GM18873 (cell line): Measurements from ENCODE around the gene FYB2.

Experiments used
- ATAC-seq: cut with Tn5 transposase; IDR thresholded peaks from one replicate; pipeline ENCODE4 v1.9.1; 2021; ENCODE audit warnings: mild to moderate bottlenecking, moderate library complexity, moderate number of reproducible peaks; ENCODE audit not compliant: unreplicated experiment, low FRiP score

The FYB2 gene, protein sequence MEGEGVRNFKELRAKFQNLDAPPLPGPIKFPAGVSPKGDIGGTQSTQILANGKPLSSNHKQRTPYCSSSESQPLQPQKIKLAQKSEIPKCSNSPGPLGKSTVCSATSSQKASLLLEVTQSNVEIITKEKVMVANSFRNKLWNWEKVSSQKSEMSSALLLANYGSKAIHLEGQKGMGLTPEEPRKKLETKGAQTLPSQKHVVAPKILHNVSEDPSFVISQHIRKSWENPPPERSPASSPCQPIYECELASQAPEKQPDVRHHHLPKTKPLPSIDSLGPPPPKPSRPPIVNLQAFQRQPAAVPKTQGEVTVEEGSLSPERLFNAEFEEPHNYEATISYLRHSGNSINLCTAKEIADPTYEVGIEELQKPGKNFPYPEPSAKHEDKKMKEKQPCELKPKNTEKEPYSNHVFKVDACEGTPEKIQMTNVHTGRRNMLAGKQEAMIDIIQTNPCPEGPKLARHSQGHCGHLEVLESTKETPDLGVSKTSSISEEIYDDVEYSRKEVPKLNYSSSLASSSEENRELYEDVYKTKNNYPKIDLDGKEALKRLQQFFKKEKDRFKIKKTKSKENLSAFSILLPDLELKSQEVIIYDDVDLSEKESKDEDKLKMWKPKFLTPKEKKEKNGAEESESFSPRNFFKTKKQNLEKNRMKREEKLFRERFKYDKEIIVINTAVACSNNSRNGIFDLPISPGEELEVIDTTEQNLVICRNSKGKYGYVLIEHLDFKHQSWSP

DNA sequence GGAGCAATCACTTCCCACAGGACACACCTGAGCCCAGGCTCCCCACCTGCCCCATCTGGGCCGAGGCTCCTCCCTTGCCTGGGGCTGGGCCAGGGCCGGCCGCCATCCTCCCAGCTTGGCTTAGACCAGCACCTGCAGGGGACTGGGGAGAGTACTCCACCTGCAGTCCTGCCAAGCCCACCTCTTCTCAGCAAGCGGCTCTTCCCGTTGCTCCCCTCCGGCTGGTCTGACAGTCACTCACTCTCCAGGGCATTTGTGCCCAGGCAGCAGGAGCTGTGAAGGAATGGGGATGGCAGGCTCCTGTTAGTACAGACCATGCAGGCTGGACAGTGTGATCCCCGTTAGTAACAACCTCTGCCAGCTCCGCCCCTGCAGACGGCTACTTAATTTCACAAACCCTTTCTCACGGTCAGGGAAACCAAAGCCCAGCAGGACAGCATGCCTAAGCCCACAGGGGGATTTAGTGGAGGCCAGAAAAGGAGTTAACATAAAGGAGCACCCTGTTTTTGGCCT is at the start of gene FYB2:
Gene FYB2 (minus strand): TSS at position 18 of the 513 bp plus-strand sequence. CDS start 114 bp downstream, outside the sequence.
- ATAC-seq = no peak

GRCh38 chr1:56868761-56869160 is 49.6 kb upstream of the FYB2 start:
- ATAC-seq = no peak

DNA sequence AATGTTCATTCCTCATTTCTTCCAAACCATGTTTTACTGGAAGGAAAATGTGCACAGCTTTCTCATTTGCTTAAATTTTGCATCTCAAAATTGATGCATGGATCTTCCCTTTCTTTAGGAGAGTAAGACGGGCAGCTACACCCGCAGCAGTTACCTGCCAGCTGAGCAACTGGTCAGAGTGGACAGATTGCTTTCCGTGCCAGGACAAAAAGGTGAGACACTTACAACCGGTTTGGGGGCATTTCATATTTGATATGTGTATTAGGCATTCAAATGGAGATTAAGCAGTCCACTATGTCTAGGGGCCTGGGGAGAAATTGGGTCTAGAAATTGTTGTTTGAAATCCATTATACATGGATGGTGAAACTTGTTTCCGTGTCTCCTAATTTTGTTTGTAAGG is 48.3 kb upstream of the FYB2 start:
- no peak for ATAC-seq

DNA sequence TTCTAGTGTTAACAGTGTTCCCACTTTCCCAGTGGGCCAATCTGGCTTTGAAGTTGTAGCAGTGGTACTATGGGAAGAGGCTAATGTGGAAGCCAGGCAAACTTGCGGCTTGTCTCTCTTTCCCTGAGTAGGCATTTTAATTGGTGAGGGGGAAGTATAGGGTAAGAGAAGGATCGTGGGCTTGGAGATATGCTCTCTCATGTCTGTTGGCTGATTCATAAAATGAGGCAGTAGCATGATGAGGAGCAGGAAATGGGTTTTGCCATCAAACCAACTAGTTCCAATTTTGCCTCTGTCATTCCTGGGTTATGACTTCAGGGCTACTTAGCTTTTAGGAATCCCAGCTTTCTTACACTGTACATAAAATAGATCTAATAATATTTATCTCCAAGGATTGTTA is 47.5 kb upstream of the FYB2 start:
- no peak for ATAC-seq

DNA sequence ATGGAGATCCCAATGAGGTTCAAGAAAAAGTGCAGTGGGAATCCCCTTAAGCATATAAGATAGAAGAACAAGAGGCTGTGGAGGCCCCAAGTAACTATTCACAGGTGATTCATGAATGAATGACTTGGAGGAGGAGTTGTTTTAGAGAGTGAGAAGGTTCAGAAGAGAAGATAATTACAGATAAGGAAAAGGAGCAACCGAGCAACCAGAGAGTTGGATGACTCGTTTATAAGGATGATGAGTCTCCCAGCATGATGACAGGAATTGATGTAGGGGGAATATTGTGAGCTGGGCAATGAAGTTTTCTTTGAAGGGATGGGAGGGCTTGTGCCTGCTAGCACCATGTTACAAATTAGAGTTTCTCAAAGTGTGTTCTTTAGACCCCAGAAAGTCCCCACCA is 45.2 kb upstream of the FYB2 start:
- ATAC-seq = no peak

DNA sequence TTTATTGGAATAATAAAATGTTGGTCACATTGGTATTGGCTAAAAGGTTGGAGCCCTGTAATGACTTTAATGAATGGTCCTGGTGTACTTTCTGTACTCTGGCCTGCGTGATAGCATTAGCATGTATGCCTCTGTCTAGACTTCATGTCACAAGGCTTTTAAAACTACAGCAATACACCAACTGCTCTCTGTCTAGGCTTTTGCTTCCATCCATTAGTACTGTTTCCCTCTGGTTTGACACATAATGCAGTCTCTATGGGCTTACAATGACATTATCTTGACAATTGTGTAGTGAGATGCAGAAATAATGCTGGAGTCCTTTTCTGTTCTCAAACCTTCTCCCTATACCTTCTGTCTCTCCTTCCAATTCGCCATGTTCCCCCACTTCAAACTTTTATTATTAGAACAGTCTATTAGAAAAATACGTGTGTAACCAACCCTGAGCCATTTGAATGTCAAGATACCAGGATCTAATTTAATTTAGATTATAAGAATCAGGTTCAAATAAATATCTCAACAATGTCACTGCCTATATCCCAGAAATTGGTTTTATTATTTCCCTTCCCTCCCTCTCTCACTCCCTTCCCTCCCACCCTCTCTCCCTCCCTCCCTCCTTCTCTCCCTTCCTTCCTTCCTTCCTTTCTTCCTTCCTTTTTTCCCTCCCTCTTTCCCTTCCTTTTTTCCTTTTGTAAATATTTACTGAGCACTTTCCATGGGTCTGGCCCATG is 44.2 kb upstream of the FYB2 start:
- no peak for ATAC-seq

DNA sequence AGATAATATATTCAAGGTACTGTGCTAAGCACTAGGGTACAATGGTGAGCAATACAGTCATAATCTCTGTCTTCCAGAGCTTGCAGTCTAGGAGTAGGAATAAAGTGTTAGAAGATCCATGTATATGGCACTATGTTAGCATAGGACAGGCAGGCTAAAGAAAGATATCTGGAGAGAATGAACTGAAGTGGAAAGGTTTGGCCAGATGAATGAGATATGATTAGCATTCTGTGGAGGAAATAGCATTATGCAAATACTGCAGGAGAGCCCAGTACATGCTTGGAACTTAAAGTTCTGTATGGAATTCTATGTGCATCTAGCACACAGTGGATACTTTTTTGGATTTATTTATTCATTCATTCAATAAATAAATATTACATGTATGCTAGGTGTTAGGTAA is 40.1 kb upstream of the FYB2 start:
- no peak for ATAC-seq

DNA sequence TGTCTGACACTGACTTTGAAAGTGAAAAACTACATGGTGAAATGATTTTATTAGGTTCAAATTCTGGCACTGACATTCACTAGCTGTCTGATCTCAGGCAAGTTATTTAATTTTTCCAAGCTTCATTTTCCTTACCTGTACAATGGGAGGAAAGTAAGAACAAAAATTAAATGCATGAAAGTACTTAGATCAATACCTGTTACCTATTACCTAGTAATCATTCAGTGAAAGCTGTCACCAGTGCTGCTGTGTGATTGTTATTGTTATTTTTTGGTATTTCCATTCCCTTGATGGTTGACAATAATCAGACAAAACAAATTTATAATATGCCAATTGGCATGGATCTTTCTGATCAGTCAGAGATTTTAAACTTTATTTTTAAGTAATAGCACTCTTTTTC is 37.0 kb upstream of the FYB2 start:
- no peak for ATAC-seq

GRCh38 chr1:56855190-56855589 is 36.0 kb upstream of the FYB2 start:
- no peak for ATAC-seq

- ATAC-seq = no peak
Observed at GRCh38 chr1:56854521-56855099, 35.4 kb upstream of the FYB2 start, which contains the start of gene C8A. Gene C8A, plus strand, starts transcription at chr1:56854797. Its CDS starts 105 bp downstream, at chr1:56854902.

GRCh38 chr1:56852476-56852875 is 33.3 kb upstream of the FYB2 start:
- no peak for ATAC-seq

GRCh38 chr1:56850922-56851321 is 31.7 kb upstream of the FYB2 start:
- ATAC-seq = no peak

- no peak for ATAC-seq
Observed at GRCh38 chr1:56850411-56850810, 31.2 kb upstream of the FYB2 start.

GRCh38 chr1:56849750-56850149 is 30.5 kb upstream of the FYB2 start:
- no peak for ATAC-seq

DNA sequence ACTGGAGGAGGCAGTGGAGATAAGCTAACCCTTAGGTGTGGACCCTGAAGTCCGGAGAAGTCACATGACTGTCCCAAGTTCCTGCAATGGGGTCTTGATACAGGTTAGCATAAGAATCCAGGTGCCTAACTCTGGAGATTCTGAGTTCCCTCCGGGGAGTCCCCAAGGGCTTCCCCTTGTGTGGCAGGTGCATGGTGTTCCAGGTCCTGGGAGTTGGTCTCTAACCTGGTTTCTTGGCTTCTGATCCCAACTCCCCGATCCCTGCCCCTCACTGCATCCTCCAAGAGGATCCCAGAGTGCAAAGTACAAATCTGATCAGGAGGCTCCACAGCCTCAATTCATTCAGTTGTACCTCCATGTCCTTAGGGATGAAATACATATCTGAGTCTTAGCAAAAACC is 26.1 kb upstream of the FYB2 start:
- ATAC-seq = no peak

DNA sequence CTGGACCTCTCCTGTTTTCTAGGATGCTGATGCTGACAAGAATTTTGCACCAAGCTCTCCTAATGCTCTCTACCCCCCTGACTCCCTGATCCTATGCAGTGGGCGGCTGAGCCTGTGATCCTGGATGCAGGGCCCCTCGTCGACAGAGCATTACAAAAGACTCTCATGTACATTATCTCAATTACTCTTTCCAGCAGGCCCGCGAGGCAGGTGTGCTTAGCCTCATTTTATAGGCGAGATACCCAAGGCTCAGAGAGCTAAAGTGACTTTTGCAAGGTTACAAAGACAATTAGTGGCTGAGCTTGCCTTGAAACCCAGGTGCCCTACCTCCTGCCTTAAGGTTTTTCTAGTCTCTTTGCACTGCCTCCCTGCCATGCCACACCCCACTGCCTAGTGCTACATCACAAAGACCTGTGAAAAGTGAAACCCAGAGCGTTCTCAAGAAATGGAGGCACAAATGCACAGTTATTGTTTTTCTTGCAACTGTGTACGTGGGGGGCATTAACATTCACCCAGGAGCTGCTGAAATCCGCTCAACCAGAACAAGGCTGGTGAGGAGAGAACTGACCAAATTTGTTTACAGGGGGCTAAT is 25.4 kb upstream of the FYB2 start:
- no peak for ATAC-seq

DNA sequence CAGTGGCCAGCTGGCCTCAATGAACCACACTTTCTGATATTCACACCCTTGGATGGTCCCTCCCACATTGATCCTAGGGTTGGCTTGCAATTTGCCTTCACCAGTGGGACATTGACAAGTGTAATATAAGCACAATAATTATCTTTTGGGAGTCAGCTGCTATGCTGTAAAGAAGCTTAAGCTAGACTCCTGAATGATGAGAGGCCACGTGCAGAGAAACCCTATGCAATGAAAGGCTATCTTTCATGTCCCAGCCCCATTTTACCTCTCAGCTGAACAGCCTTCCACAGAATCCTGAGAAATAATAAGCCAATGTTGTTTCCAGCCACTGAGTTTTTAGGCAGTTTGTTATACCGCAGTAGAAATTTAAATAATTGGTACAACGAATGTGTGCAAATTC is 24.3 kb upstream of the FYB2 start:
- ATAC-seq = no peak

- no peak for ATAC-seq
Observed at GRCh38 chr1:56838759-56839158, 19.6 kb upstream of the FYB2 start.

DNA sequence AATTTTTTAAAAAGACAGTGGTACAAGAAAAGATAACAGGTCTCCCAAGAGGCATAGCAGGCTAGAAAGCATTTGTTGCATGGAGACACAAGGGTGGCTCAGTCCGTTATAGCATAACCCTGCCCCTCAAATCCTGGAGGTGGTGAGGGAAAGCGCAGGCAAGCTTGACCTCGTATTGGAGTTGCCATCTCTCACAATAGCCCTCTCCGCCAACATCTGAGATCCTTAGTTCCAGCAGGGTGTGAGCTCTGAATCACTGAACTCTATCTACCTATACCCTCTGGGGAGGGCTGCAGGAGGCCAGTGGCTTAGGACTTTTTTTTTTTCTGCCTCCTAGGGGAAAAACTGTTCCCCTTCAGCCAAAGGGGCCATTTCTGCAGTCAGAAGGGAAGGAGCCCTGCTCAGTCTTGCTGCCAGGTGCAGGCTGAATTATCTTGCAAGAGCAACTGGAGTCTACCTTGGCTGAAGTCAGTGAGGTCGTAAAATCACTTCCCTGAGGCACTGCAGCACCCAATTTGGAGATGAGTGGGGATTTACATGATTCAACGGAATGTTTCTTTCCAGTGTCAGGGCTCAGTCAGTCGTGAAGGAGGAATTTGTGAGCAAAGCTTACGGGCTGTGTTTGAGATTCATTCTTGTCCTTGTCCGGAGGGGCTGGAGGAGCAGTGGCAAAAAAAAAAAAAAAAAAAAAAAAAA is 18.2 kb upstream of the FYB2 start:
- ATAC-seq = no peak

DNA sequence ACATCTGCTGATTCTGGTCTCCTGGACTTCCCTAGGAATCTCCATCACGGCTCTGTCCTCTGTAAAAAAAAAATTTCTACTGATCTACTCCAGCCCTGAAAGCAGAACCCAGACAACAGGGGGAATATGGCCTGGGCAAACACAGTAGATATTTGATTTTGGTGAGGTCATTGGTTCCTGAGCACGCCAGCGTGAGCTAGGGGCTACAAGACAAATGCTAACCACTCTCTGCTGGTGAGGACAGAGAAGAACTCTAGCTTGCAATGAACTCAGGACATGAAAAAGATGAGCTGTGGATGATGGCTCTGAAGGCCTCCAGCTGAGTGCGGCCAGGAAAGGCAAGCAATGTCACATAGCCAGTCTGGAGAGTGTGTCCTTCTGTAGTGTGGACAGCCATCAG is 17.2 kb upstream of the FYB2 start:
- no peak for ATAC-seq
